K562 (cell line): ENCODE results near the gene HIF1AN. TPM values are rescaled to one million over a fixed set of nuclear protein-coding genes. Genes with fewer than 3 reads are reported as not detected.

Experiments
- ATF1 ChIP-seq, 2 experiments: fragments of 450-650 bp in 1 of 2; IDR thresholded peaks; 2 replicates each; pipeline ENCODE4 v1.6.1; 2016; ENCODE audit warnings: missing compliant biosample characterization in 1 of 2, missing genetic modification characterization in 1 of 2
- BHLHE40 ChIP-seq: IDR thresholded peaks from 2 replicates; pipeline ENCODE4 v1.6.1; 2011; ENCODE audit warnings: low read length, improper control_type of control experiment
- CC2D1A ChIP-seq: fragments of 450-650 bp; IDR thresholded peaks from 2 replicates; pipeline ENCODE4 v1.6.1; 2017; ENCODE audit warnings: mild to moderate bottlenecking
- CXXC5 ChIP-seq: fragments of 250-450 bp; sonication (Bioruptor Pico); IDR thresholded peaks from 2 replicates; pipeline ENCODE4 v1.8.0; 2022; ENCODE audit warnings: inconsistent platforms, mild to moderate bottlenecking, moderate library complexity
- ESRRA ChIP-seq: fragments of 450-650 bp; IDR thresholded peaks from 2 replicates; pipeline ENCODE4 v1.6.1; 2014; ENCODE audit warnings: low read depth, mild to moderate bottlenecking, moderate library complexity, borderline replicate concordance
- KAT7 ChIP-seq: sonication (generic); formaldehyde crosslinking; IDR thresholded peaks from 2 replicates; pipeline ENCODE4 v1.8.0; 2022; ENCODE audit warnings: missing genetic modification reagents, mild to moderate bottlenecking, borderline replicate concordance
- L3MBTL2 ChIP-seq: fragments of 450-650 bp; IDR thresholded peaks from 2 replicates; pipeline ENCODE4 v1.6.1; 2016; ENCODE audit warnings: mild to moderate bottlenecking, moderate library complexity
- MBD2 ChIP-seq: sonication (generic); IDR thresholded peaks from 2 replicates; pipeline ENCODE4 v1.6.1; 2016; ENCODE audit warnings: low read depth, borderline replicate concordance
- MYC ChIP-seq, 2 experiments: fragments of 250-450 bp in 1 of 2; sonication (Bioruptor Pico) in 1 of 2; IDR thresholded peaks; 2 replicates each; pipeline versions ENCODE4 v1.5.1 to v1.6.1; 2012 to 2021; ENCODE audit warnings: low read depth in 2 of 2, borderline replicate concordance in 1 of 2, improper control_type of control experiment in 1 of 2, low read length in 1 of 2, mild to moderate bottlenecking in 1 of 2, moderate library complexity in 1 of 2
- POLR2A ChIP-seq: fragments of 450-650 bp; conservative IDR thresholded peaks from 2 replicates; pipeline ENCODE4 v1.6.1; 2016
- SIN3B ChIP-seq: fragments of 450-650 bp; IDR thresholded peaks from 2 replicates; pipeline ENCODE4 v1.6.1; 2017; ENCODE audit warnings: low read depth, mild to moderate bottlenecking, moderate library complexity
- SUPT5H ChIP-seq: fragments of 450-650 bp; IDR thresholded peaks from 2 replicates; pipeline ENCODE4 v1.6.1; 2016
- TAF1 ChIP-seq: IDR thresholded peaks from 2 replicates; pipeline ENCODE4 v1.6.1; 2011; ENCODE audit warnings: mild to moderate bottlenecking, low read length, moderate library complexity; ENCODE audit not compliant: insufficient read depth, control insufficient read depth, severe bottlenecking; ENCODE audit errors: extremely low read depth
- TAF7 ChIP-seq: fragments of 450-650 bp; IDR thresholded peaks from 2 replicates; pipeline ENCODE4 v1.6.1; 2016; ENCODE audit warnings: missing genetic modification characterization, missing compliant biosample characterization
- YY1 ChIP-seq, 3 experiments: IDR thresholded peaks; 2 replicates each; pipeline ENCODE4 v1.6.1; 2011; ENCODE audit warnings: low read length in 2 of 3, mild to moderate bottlenecking in 2 of 3, moderate library complexity in 2 of 3, borderline replicate concordance in 1 of 3, control low read depth in 1 of 3, low read depth in 1 of 3; ENCODE audit not compliant: insufficient read depth in 3 of 3, insufficient replicate concordance in 2 of 3, control insufficient read depth in 1 of 3, insufficient read length in 1 of 3; ENCODE audit errors: extremely low read depth in 1 of 3
- ZEB2 ChIP-seq: fragments of 450-650 bp; IDR thresholded peaks from 2 replicates; pipeline ENCODE4 v1.6.1; 2016
- ZNF311 ChIP-seq: fragments of 250-450 bp; sonication (Bioruptor Pico); IDR thresholded peaks from 2 replicates; pipeline ENCODE4 v1.4.0; 2020; ENCODE audit warnings: mild to moderate bottlenecking, moderate library complexity
- polyA plus RNA-seq, 8 experiments: library from polyadenylated mRNA; depleted of rRNA in 4 of 8; stranded (reverse) in 5 of 8; unstranded in 3 of 8; fragments of >200 nt; fragmentation: Nextera tagmentation in 2 of 8; fragmentation: Illumina TruSeq in 1 of 8; extraction: Ambion mirVana in 2 of 8; extraction: Trizol in 1 of 8; gene quantifications; 2 replicates each; pipeline versions ENCODE4 v1.2.1 to v1.2.3, GENCODE V29; 2011 to 2014; ENCODE audit warnings: inconsistent platforms in 1 of 8, missing spikeins in 1 of 8
- total RNA-seq, 7 experiments: library from RNA; depleted of rRNA in 6 of 7; stranded (reverse); fragments of >200 nt in 6 of 7; fragmentation: Illumina TruSeq in 2 of 7; extraction: Trizol in 2 of 7; gene quantifications; 2 replicates each; pipeline versions ENCODE4 v1.2.1 to v1.2.3, GENCODE V29; 2011 to 2021; ENCODE audit warnings: low replicate concordance in 1 of 7
- TF ChIP-seq, protein P1 (sequence below), 2 experiments: IDR thresholded peaks; 2 replicates each; pipeline ENCODE4 v1.6.1; 2012; ENCODE audit warnings: improper control_type of control experiment in 2 of 2, low read depth in 2 of 2, low read length in 2 of 2, borderline replicate concordance in 1 of 2
- TF ChIP-seq, protein P2 (sequence below): fragments of 250-450 bp; sonication (Bioruptor Pico); IDR thresholded peaks from 2 replicates; pipeline ENCODE4 v1.8.0; 2022; ENCODE audit warnings: moderate library complexity, mild to moderate bottlenecking, inconsistent platforms
- TF ChIP-seq, protein P3 (sequence below): sonication (generic); formaldehyde crosslinking; IDR thresholded peaks from 2 replicates; pipeline ENCODE4 v1.4.0; 2020; ENCODE audit warnings: mild to moderate bottlenecking, missing genetic modification reagents
- TF ChIP-seq, protein P4 (sequence below): fragments of 450-650 bp; IDR thresholded peaks from 2 replicates; pipeline ENCODE4 v1.6.1; 2016

The HIF1AN gene
- total and polyA plus RNA-seq, 9 of the 15 experiments (the other 6 are each of a cell fraction or from before 2014, with no cell fraction given): 1.2 to 16.8 (median 6.9) TPM

DNA sequence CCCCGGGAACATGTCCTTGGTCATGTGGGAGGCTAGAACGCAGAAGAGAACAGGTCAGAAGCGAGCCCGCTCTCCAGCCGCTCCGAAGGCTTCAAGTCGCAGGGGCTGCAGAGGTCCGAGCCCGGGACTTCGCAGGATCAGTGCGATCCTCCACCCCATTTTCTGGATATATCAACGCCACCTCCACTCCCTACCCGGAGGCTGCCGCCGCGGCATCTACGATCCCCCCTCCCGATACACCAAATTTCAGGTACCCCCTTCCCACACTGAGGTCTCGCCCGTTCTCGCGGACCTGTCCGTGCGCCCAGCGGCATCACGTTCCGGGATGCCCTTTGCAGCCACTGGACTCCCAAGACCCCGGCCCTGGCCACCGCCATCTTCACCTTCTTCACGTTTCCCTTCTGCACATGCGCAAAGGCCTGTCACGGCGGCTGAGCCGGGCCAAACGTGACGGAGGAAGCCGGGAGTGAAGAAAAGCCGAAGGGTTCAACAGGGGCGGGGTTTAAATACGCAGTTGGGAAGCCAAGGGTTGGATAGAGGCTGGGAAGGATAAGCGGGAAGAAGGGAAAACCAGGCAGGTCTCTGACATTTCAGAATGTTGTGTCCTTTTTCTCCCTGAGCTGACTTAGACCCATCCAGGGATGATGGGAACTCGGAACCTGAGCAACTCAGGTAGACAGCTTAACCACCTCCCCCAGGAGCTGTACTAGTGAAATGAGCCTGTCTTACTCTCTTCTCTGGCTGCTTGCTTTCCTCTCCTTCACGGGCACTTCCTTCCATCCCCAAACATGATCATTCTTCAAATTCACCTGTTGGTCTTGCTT is 6.1 kb upstream of the HIF1AN start, which contains the start of gene NDUFB8 (continued):
- TF ChIP-seq, protein P1, sequence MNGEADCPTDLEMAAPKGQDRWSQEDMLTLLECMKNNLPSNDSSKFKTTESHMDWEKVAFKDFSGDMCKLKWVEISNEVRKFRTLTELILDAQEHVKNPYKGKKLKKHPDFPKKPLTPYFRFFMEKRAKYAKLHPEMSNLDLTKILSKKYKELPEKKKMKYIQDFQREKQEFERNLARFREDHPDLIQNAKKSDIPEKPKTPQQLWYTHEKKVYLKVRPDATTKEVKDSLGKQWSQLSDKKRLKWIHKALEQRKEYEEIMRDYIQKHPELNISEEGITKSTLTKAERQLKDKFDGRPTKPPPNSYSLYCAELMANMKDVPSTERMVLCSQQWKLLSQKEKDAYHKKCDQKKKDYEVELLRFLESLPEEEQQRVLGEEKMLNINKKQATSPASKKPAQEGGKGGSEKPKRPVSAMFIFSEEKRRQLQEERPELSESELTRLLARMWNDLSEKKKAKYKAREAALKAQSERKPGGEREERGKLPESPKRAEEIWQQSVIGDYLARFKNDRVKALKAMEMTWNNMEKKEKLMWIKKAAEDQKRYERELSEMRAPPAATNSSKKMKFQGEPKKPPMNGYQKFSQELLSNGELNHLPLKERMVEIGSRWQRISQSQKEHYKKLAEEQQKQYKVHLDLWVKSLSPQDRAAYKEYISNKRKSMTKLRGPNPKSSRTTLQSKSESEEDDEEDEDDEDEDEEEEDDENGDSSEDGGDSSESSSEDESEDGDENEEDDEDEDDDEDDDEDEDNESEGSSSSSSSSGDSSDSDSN (IDR thresholded peaks at IDR 0.05; ENCODE audit: borderline replicate concordance in 1 of 2, low read depth in 2 of 2, low read length in 2 of 2): no peak
- TF ChIP-seq ATF1 (CRISPR knock-in tag; IDR thresholded peaks at IDR 0.05) (no peak), ATF1 (tag; IDR thresholded peaks at IDR 0.05) (peak; percentile 70), SIN3B (peak; percentile 45; the same call in 1 of the 2 replicates), TAF1 (peak; percentile 81), TAF7 (tag) (peak; percentile 73), ZEB2 (0 out of 2 replicates have a peak, but pooled peaks have one; percentile 37), CXXC5 (0 out of 2 replicates have a peak, but pooled peaks have one; percentile 16), ESRRA (peak; percentile 60; the same call in 1 of the 2 replicates), POLR2A (peak; percentile 84), ZNF311 (CRISPR knock-in tag) (no peak), L3MBTL2 (peak; percentile 22; the same call in 1 of the 2 replicates), CC2D1A (no peak), MYC (IDR thresholded peaks at IDR 0.05; ENCODE audit: low read depth, low read length) (0 out of 2 replicates have a peak, but pooled peaks have one; percentile 24), MYC (CRISPR knock-in tag; IDR thresholded peaks at IDR 0.05; ENCODE audit: borderline replicate concordance, low read depth) (no peak), BHLHE40 (peak; percentile 64; the same call in 1 of the 2 replicates), MBD2 (0 out of 2 replicates have a peak, but pooled peaks have one; percentile 47), KAT7 (CRISPR knock-in tag) (0 out of 2 replicates have a peak, but pooled peaks have one; percentile 39), YY1 (IDR thresholded peaks at IDR 0.05; ENCODE audit: borderline replicate concordance in 1 of 3, control insufficient read depth in 1 of 3, extremely low read depth in 1 of 3, insufficient read depth in 3 of 3, insufficient read length in 1 of 3, insufficient replicate concordance in 2 of 3, low read depth in 1 of 3, low read length in 2 of 3) (peak in 2 of 3 experiments; percentile 86 to 89), SUPT5H (peak; percentile 85)
- TF ChIP-seq, protein P2, sequence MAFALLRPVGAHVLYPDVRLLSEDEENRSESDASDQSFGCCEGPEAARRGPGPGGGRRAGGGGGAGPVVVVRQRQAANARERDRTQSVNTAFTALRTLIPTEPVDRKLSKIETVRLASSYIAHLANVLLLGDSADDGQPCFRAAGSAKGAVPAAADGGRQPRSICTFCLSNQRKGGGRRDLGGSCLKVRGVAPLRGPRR (CRISPR knock-in tag): no peak
- TF ChIP-seq, protein P3, sequence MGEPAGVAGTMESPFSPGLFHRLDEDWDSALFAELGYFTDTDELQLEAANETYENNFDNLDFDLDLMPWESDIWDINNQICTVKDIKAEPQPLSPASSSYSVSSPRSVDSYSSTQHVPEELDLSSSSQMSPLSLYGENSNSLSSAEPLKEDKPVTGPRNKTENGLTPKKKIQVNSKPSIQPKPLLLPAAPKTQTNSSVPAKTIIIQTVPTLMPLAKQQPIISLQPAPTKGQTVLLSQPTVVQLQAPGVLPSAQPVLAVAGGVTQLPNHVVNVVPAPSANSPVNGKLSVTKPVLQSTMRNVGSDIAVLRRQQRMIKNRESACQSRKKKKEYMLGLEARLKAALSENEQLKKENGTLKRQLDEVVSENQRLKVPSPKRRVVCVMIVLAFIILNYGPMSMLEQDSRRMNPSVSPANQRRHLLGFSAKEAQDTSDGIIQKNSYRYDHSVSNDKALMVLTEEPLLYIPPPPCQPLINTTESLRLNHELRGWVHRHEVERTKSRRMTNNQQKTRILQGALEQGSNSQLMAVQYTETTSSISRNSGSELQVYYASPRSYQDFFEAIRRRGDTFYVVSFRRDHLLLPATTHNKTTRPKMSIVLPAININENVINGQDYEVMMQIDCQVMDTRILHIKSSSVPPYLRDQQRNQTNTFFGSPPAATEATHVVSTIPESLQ (CRISPR knock-in tag): 0 out of 2 replicates have a peak, but pooled peaks have one; percentile 62
- TF ChIP-seq, protein P4, sequence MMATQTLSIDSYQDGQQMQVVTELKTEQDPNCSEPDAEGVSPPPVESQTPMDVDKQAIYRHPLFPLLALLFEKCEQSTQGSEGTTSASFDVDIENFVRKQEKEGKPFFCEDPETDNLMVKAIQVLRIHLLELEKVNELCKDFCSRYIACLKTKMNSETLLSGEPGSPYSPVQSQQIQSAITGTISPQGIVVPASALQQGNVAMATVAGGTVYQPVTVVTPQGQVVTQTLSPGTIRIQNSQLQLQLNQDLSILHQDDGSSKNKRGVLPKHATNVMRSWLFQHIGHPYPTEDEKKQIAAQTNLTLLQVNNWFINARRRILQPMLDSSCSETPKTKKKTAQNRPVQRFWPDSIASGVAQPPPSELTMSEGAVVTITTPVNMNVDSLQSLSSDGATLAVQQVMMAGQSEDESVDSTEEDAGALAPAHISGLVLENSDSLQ: peak; percentile 42
